Transverse colon (tissue), 4 donors: Measurements from ENCODE around the gene CHST15. TPM values are rescaled to one million over a fixed set of nuclear protein-coding genes. Genes with fewer than 3 reads are reported as not detected.

Experiments used
- DNase-seq: peaks from one replicate; pipeline ENCODE4 v3.0.0-alpha.2; 2019
- H3K27ac ChIP-seq, 4 donors: fragments of 200-600 bp; sonication (generic); 2 replicates each; pipeline ENCODE4 v1.5.1; 2016 to 2018; ENCODE audit warnings: inconsistent platforms in 4 of 4
- H3K27me3 ChIP-seq: fragments of 200-600 bp; sonication (generic); 2 replicates; pipeline ENCODE4 v1.5.1; 2017; ENCODE audit warnings: inconsistent platforms
- H3K36me3 ChIP-seq, 4 donors: fragments of 200-600 bp; sonication (generic); 2 replicates each; pipeline ENCODE4 v1.5.1; 2017 to 2019; ENCODE audit warnings: inconsistent platforms in 4 of 4
- H3K4me1 ChIP-seq, 4 donors: fragments of 200-600 bp; sonication (generic); 2 replicates each; pipeline ENCODE4 v1.5.1; 2017 to 2020; ENCODE audit warnings: inconsistent platforms in 4 of 4
- H3K4me3 ChIP-seq, 4 donors: fragments of 200-600 bp; sonication (generic); 1 replicate in 1 of 4; 2 replicates in 3 of 4; pipeline versions ENCODE4 v1.5.1 to v1.6.1; 2017 to 2019; ENCODE audit warnings: inconsistent platforms in 4 of 4
- H3K9me3 ChIP-seq, 2 donors: fragments of 200-600 bp; sonication (generic); 2 replicates each; pipeline ENCODE4 v1.5.1; 2017 to 2019; ENCODE audit warnings: inconsistent platforms in 2 of 2
- EP300 ChIP-seq: sonication (generic); formaldehyde crosslinking; IDR thresholded peaks from one replicate; pipeline ENCODE4 v1.6.1; 2017; ENCODE audit warnings: antibody characterized with exemption, low read depth
- POLR2A ChIP-seq: fragments of 450-650 bp; IDR thresholded peaks from one replicate; pipeline ENCODE4 v1.6.1; 2016; ENCODE audit warnings: antibody characterized with exemption, mild to moderate bottlenecking, moderate library complexity
- POLR2AphosphoS5 ChIP-seq, 3 donors: sonication (generic); formaldehyde crosslinking; IDR thresholded peaks; one replicate each; pipeline ENCODE4 v1.6.1; 2016; ENCODE audit warnings: antibody characterized with exemption in 3 of 3
- WGBS, 2 donors: methylation state at CpG; one replicate each; pipeline ENCODE4 v1.1.5; 2018; ENCODE audit warnings: low coverage in 1 of 2; 5-methylcytosine and 5-hydroxymethylcytosine counted together
- in situ Hi-C, 4 donors: fragments of 200-750 bp; cut with MboI; loops; one replicate each; pipeline versions ENCODE4 v1.15.0 to v1.15.1; 2017; ENCODE audit warnings: low sequenced_read_pairs in 3 of 4, low pct_ligation_motif_present in 1 of 4, low pct_unique_long_range_greater_than_20kb in 1 of 4
- intact Hi-C: fragments of 100-400 bp; cut with DNase I; formaldehyde crosslinking; loops from one replicate; pipeline ENCODE4 v1.15.1; 2023; ENCODE audit warnings: low total_unique reads
- total RNA-seq, 4 donors: library from RNA; depleted of rRNA; stranded (reverse); fragments of >200 nt; gene quantifications; one replicate each; pipeline ENCODE4 v1.1.0, GENCODE V29; 2016
- TF ChIP-seq, protein P1 (sequence below), 5 experiments: fragments of 200-600 bp in 3 of 5; fragments of 450-650 bp in 2 of 5; sonication (generic) in 3 of 5; IDR thresholded peaks; 1 replicate in 2 of 5; 2 replicates in 3 of 5; pipeline ENCODE4 v1.5.1; 2016 to 2017; ENCODE audit warnings: antibody characterized with exemption in 5 of 5, inconsistent platforms in 3 of 5, mild to moderate bottlenecking in 2 of 5, moderate library complexity in 1 of 5

Gene CHST15
- total RNA-seq, 4 donors from 2014 or later: 10.0 to 25.4 (median 16.0) TPM

DNA sequence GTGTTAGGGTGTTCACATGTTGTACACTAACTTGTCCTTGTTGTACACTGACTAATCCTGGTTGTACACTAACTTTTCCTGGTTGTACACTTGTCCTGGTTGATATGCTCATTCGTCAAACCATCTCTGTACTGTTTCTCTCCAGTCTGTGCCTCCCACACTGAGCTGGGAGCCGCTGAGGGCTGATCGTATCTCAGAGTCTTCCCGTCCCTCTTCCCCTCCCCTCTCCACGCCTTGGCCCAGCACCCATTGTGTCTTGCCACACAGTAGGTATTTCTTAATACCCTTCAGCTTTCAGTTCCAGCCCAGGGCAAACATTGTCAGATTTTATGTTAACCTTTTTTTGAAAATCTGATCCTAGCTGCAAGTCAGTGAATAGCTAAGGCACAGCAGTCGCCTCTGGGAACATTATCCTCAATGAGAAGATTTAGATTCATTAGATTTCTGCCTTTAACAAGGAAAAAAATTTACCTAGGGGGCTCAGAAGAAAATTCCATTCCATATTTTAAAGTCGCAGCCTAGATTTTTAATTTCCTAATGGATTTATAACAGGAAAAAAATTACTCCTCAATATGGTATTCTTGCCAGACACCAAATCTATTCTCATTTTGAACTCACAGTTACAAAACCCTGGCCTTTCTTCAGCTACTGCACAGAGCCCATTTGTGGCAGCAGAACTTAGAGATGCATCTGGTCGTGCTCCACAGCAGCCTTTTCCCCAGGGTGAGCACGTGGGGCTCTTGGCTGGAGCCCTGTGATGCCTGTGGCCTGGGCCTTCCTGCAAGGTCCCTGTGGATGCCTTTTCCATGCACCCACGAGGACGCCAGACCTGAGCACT is 33.0 kb upstream of the CHST15 start:
- 83 to 88% methylated on average over 7 to 9 of the region's 11 CpGs for WGBS, 2 donors
- H3K27me3 ChIP-seq: no peaks in the 10 kb centered on the region
- no peaks in the 10 kb centered on the region for H3K9me3 ChIP-seq
- H3K4me3 ChIP-seq: no peak overlapping the region
- intact Hi-C loops: no loop called here
- TF ChIP-seq EP300 (no peak), POLR2A (no peak), POLR2AphosphoS5 (IDR thresholded peaks at IDR 0.05) (no peak)
- TF ChIP-seq, protein P1, sequence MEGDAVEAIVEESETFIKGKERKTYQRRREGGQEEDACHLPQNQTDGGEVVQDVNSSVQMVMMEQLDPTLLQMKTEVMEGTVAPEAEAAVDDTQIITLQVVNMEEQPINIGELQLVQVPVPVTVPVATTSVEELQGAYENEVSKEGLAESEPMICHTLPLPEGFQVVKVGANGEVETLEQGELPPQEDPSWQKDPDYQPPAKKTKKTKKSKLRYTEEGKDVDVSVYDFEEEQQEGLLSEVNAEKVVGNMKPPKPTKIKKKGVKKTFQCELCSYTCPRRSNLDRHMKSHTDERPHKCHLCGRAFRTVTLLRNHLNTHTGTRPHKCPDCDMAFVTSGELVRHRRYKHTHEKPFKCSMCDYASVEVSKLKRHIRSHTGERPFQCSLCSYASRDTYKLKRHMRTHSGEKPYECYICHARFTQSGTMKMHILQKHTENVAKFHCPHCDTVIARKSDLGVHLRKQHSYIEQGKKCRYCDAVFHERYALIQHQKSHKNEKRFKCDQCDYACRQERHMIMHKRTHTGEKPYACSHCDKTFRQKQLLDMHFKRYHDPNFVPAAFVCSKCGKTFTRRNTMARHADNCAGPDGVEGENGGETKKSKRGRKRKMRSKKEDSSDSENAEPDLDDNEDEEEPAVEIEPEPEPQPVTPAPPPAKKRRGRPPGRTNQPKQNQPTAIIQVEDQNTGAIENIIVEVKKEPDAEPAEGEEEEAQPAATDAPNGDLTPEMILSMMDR (IDR thresholded peaks at IDR 0.05): no peak
- no peak overlapping the region for H3K27ac ChIP-seq
- no peaks in the 10 kb centered on the region for H3K36me3 ChIP-seq
- in situ Hi-C loops: no loop called here
- H3K4me1 ChIP-seq: no peaks in the 10 kb centered on the region
- DNase-seq: no peak

DNA sequence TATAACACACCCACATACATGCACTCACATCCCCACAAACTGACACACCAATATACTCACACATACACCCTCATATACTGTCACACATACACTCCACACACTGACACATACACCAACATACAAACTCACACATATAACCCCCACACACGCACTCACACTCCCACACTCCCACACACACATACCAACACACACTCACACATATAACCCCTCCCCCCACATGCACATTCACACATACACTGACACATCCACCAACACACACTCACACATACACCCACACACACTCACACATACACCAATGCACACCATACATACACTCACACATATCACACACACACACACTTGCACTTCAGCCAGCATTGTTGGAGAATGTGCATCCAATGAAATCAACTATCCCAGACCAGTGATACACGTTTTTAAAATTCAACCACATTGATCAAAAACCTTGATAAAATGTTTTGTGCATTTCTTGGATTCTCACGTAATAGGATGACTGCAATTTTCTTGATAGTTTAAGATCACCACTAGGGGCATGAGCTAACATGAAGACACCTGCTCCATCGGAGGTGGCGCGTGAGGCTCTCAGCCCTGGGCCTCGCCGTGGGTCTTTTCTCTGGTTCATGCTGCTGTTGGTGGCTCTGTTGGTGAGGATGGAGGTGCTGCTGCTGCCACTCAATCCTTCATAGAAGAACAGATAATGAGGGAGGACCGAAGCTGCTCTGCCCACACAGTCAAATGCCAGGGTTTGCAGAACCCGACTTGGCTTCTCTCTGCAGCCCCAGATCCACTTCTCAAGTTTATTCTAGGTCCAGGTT is 32.1 kb upstream of the CHST15 start:
- Histone ChIP-seq H3K9me3 (no peaks in the 10 kb centered on the region), H3K27ac (no peak overlapping the region), H3K36me3 (no peaks in the 10 kb centered on the region), H3K4me3 (no peak overlapping the region), H3K4me1 (no peaks in the 10 kb centered on the region), H3K27me3 (no peaks in the 10 kb centered on the region)
- TF ChIP-seq, protein P1 (IDR thresholded peaks at IDR 0.05): peak in 4 of 5 experiments; percentile 10 to 28 (median 22)
- TF ChIP-seq EP300: no peak
- intact Hi-C loops: no loop called here
- DNase-seq: no peak
- WGBS, 2 donors: 56 to 73% methylated on average over 3 to 10 of the region's 10 CpGs
- in situ Hi-C loops: no loop called here

DNA sequence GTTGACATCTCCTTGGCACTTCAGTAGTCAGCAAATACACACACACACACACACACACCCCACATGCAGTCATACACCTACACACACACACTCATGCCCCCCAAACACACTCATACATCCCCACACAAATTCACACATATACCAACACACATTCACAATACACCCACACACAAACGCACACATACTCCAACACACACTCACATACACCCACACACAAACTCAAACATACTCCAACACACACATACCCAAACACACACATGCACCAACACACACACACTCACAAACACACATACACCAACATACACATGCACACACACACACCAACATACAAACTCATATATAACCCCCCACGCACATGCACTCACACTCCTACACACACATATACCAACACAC is 31.4 kb upstream of the CHST15 start:
- 98 to 100% methylated on average over 2 of the region's 2 CpGs for WGBS, 2 donors
- Histone ChIP-seq H3K36me3 (no peaks in the 10 kb centered on the region), H3K4me1 (peaks cover 0 to 1% (median 0%) of the 10 kb centered on the region in 4 donors), H3K9me3 (no peaks in the 10 kb centered on the region), H3K4me3 (no peak overlapping the region), H3K27me3 (no peaks in the 10 kb centered on the region), H3K27ac (no peak overlapping the region)
- no peak for TF ChIP-seq POLR2A
- no peak for TF ChIP-seq EP300
- TF ChIP-seq POLR2AphosphoS5 (IDR thresholded peaks at IDR 0.05): no peak
- TF ChIP-seq, protein P1 (IDR thresholded peaks at IDR 0.05): no peak
- intact Hi-C loops (no loop called here), in situ Hi-C loops (no loop called here)
- no peak for DNase-seq

DNA sequence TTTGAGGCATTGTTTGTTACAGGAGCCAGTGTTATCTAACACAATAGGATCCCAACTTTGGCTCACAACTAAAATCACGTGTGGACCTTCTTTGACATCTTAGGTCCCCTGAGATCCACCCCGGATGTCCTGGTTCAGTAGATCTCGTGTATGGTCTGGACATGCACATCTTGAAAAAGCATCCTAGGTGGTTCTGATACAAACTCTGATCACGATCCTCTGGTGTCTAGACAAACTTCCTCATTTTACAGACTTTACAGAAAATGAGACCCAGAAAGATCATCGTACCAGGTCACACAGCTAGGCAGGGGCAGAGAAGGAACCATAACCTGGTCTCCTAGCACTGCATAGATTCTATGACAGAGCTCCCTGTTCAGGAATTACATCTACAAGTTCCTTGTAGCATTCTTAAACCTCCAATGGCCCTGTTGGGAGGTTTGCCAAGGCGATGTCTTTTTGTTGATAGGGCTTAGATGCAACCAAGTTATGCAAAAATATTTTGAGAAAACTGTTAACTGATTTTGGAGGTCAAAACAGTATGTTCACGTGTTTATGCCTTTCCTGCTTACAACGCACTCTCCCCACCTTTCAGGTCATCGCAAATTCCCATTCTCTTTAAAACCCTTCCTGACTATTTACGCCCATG is 30.8 kb upstream of the CHST15 start:
- TF ChIP-seq EP300 (no peak), POLR2A (no peak), POLR2AphosphoS5 (IDR thresholded peaks at IDR 0.05) (no peak)
- TF ChIP-seq, protein P1 (IDR thresholded peaks at IDR 0.05): no peak
- DNase-seq: no peak
- intact Hi-C loops: no loop called here
- H3K36me3 ChIP-seq: no peaks in the 10 kb centered on the region
- H3K4me3 ChIP-seq: no peak overlapping the region
- in situ Hi-C loops: no loop called here
- 71 to 94% methylated on average over 5 to 10 of the region's 10 CpGs for WGBS, 2 donors
- H3K4me1 ChIP-seq: peaks cover 0 to 5% (median 0%) of the 10 kb centered on the region in 4 donors
- H3K9me3 ChIP-seq: no peaks in the 10 kb centered on the region
- no peak overlapping the region for H3K27ac ChIP-seq
- H3K27me3 ChIP-seq: no peaks in the 10 kb centered on the region
